NCI-H526 treated with DMSO at 0.1 percent for 48 hours (cell line): Measurements from ENCODE around the gene C1orf210.

Source experiments
- DNase-seq: peaks from one replicate; lab custom pipeline; 2025; lab: John Stamatoyannopoulos, UW

The C1orf210 gene

DNA sequence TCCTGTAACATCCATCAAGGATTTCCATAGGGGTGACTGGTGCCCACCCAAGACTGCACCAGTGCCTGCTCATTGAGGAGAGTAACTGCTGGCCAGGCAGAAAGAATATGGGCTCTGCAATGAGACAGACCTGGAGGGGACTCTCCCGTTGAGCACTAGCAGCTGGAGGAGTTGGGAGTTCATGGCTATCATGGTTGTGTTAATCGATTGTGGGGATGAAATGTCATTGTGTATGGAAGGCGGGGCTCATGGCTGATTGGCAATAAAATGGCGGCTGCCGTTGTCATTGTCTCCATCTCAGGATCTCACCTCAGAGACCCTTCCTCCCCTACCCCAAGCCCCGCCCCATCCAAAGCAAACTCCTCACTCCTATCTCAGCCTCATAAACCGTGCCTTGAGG lies 11.7 kb downstream of the C1orf210 start:
- DNase-seq, result no peak

DNA sequence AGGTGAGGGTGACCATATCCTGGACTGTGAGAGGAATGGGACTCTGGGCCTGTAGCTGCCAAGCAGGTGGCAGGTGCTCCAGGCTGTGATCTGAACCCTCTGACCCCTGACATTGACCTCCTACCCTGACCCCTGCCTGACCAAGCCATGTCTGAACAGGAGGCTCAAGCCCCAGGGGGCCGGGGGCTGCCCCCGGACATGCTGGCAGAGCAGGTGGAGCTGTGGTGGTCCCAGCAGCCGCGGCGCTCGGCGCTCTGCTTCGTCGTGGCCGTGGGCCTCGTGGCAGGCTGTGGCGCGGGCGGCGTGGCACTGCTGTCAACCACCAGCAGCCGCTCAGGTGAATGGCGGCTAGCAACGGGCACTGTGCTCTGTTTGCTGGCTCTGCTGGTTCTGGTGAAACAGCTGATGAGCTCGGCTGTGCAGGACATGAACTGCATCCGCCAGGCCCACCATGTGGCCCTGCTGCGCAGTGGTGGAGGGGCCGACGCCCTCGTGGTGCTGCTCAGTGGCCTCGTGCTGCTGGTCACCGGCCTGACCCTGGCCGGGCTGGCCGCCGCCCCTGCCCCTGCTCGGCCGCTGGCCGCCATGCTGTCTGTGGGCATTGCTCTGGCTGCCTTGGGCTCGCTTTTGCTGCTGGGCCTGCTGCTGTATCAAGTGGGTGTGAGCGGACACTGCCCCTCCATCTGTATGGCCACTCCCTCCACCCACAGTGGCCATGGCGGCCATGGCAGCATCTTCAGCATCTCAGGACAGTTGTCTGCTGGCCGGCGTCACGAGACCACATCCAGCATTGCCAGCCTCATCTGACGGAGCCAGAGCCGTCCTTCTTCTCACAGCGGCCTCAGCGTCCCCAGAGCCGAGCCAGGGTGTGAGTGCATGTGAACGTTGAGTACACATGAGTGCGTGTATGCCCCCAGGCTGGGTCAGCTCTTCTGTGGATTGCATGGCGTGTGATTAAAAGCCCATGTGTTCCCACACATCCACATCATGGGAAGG lies 12.5 kb downstream of the C1orf210 start:
- DNase-seq, result no peak

DNA sequence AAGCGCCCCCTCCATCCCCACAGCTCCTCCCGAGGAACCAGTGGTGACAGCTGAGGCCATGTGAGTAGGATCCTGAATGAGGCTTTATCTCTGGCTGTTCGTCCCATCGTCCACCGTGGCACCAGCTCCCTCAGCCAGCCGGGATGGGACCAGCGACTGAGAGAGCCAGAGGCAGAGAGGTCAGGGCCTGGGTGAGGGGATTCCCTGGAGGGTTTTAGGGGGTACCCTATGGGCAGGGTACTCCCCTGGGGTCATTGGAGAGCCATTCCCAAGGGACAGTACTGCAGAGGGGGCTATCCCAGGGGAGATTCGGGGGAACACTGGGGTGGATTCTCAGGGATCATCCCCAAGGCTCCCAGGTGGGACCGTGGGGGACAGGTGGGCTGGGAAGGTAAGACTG lies 13.2 kb downstream of the C1orf210 start:
- no peak for DNase-seq

DNA sequence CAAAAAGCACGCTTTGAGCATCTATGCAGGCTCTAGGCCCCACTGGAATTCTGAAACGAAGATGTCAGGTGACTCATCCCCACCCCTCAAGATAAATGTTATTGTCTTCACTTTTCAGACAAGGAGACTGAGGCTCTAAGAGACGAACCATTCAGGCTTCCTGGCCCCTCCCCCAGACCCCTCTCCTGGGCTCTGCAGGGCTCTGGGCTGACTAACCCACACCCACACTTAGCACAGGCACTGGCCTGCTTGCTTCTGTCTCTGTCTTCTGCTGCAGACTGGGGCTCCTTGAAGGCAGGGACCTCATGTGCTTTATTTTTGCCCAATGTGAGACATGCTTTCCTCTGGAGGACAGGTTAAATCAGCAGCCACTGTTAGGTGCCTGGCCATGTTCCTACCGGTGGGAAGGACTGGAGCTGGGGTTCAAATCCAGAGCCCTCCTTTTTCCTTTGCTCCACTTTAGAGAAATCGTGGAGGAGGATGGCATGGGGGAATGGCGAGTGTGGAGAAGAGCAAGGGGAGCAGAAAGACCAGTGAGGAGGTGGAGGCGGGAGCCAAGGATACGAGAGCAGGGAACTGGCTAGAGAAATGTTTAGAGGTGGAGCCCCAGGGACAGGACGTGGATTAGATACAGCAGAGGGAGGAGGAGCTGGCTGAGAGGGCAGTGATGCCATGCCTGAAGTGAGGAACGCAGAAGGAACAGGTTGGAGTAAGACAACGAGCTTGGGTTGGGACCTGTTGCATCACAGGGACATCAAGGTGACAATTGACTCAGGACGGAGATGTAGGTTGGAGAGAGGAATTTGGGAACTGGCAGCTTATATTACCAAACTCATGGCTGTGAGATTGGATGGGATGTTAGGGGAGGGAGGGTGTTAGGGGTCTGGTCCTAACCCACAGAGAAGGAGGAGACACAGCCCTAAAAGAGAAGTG lies 13.9 kb downstream of the C1orf210 start:
- DNase-seq, result no peak

DNA sequence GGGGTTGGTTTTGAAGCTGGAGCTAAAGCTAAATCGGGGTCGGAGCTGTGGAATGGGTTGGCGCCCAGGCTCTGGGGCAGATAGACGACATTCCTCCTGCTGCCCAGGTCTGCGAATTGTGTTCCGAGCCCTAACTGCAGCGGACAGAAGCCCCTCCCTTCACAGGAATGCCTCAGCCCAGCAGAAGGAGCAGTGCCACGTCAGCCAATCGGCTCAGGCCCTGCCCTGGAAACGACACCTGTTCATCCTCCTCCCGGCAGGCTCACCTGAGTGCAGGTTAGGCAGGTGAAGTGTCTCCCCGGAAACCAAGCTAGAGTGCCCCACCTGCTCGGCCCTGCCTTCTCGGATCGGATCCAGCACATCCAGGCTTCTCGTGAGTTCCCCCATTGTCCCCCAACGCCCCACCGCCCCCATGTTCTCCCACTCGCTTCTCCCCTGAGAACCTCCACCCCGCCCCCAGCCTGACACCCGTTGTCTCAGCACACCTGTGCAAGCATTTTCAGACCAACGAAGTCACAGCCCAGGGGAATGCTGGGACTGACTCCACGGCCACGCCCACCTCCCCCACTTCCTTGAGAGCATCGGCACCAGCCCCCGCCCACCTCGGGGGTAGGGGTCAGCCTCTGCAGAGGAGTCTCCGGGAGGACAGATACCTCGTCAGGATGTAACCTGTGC lies 14.8 kb downstream of the C1orf210 start:
- peak; percentile 94 for DNase-seq

DNA sequence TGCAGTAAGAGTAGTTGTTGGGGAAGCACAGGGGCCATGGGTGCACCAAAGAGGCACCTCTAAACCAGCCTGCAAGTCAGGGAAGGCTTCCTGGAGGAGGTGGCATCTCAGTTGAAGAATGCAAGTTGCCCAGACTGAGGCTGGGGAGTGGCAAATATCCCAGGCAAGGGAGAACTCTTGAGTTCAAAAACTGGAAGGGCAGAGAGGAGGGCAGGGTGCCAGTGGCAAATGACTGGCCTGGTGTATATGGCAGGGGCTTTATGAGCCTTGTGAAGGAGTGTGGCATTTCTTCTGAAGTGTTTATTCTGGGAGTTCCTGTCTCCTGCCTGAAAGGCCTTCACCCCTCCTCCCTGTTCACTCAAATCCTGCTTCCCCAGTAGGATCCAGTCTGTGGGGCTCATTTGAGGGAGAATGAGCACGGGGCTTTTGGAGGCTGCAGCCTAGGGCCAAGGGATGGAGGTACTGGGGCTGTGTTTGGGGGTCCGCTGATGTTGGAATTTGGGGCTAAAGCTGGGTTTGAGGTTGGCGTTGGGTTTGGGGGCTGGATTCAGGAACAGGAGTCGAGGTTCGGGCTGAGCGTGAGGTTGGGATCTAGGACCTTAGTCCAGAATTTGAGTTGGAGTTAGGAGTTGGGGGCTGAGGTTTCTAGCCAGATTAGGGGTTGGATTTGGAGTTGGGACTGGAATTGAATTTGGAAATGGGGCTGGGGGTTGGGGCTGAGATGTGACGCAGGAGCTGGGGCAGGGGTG lies 15.6 kb downstream of the C1orf210 start, which contains the start of gene TMEM125:
Gene TMEM125 (plus strand): TSS at position 357 of the 749 bp plus-strand sequence. CDS start 2,740 bp downstream, outside the sequence.
- DNase-seq, result no peak

DNA sequence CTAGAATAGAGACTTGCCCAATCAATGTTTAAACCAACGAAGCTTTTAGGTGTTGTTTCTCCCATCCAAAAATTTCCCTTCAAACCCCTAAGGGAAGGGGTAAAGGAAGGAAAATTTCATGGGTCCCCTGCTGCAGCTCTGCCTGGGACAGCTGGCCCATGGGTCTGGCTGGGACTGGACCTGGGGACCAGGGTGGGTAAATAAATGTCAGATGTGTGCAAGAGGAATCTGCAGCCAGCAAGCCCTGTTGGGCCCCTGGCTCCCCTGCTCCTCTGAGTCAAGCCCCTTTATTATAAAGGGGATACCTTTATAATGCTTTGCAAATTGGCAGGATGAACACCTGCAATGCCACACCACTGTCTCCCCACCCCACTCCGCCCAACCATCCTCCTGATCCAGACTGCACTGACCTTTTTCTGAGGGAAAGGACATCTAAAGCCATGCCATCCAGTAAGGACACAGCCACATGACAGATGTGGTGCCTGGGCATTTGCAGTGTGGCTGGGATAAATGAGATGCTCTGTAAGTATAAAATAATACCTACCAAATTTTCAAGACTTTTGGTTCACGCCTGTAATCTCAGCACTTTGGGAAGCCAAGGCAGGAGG lies 17.5 kb downstream of the C1orf210 start:
- DNase-seq, result no peak

DNA sequence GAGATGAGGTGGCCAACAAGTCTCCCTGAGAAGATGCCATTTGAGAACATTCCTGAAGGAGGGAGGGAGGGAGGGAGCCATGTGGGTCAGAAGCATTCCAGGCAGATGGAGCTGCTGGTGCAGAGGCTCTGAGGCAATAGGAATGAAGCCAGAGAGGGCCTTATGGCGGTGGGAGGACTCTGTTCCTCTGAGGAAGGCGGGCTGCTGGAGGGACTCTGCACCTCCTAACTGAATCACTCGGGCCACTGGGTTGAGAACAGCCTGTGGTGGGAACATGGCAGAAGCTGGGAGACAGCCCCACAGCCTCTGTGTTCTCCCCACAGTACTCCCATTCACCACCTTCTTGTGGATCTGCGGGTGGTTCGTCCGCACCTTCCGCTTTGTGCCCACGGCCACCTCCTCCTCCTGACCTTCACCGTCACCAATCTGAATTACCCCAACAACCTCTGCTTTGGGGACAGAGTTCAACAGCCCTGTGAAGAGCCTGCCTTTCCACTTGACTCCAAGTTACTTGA lies 18.0 kb downstream of the C1orf210 start:
- DNase-seq, result no peak

DNA sequence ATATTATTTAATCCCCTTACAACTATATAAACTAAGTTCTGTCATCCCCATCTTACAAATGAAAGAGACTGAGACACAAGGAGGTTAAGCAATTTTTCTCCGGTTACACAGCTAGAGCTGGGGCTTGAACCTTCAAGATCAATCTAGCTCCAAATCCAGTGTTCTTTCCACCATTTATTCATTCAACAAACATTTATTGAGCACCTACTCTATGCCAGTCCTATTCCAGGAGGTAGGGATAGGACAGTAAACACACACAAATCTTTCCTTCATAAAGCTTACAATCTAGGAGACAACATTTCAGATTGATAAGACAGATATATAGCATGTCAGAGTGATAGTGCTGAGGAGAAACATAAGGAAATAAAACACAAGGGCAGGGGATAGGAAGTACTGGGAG lies 18.5 kb downstream of the C1orf210 start:
- no peak for DNase-seq

DNA sequence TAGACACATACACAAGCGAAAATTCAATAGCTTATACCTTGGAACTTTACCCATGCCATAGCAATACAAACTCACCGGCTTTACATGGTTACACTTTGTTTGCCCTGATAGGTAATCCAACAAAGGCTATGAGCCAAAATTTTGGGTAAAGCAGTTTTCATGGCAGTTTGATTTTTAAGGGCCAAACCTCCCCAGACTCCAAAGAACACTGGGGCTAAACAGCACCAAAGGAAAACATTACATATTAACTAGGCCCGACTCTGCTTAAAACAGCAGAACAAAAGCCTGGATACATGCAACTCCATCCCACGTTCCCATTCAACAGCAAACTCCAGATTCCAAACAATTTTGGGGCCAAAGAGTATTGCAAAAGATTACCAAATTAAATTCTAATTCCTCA lies 19.9 kb downstream of the C1orf210 start:
- DNase-seq, result no peak

DNA sequence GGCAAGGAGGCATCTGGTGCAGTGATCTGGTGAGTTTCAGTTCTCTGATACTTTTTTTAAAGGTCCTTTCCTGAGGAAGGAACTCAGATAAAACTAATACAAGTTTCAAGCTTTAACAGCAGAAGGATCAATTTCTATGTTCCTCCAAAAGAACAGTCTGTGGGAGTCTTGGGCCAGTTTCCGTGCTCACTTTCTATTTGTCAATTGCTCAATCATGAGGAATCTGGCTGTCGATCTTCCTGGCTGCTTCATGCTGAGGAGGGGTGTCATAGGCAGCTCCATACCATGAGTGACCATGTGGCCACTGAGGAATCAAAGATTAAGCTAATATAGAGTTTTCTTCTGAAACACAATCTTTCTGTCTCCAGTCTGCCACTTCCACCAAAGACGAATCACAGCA lies 27.0 kb downstream of the C1orf210 start:
- no peak for DNase-seq

DNA sequence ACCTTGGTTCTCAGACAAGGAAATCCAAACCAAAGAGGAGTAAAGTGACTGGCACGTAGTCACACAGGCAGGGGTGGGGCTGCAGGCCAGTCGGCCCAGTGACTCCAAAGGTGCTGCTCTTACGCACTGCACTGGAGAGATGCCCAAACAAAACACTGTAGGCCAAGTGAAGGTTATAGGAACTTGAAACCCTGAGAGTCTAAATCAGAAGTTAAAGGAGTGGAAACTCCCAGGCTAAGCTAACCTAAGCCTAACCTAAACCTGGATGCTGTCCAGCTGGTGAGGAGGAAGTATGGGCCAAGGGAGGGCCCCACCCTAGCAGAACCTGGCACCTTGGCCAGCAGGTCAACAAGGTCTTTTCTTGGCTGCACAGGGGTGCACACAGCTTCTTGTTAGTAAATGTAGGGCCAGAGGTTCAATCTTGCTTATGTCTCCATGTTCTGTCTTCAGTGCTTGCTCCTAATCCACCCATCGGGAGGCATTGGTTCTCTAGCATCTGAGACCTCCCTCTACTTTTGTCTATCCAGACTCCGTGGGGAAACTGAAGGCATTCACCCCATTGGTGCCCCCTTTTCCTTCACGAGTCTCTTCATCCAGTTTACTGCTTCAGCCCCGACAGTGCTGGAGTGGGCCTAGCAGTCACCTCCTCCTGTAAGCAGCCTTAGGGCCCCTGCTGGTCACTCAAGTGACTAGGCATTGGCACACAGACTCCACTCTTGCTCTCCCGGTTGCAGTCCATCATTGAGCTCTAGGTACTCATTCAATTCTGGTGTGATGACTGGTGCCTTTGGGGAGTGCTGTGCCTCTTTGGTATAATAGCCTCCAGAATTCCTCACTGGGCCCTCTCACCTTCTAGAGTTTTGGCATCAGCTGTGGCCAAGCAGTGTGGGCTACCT lies 28.5 kb downstream of the C1orf210 start:
- no peak for DNase-seq

DNA sequence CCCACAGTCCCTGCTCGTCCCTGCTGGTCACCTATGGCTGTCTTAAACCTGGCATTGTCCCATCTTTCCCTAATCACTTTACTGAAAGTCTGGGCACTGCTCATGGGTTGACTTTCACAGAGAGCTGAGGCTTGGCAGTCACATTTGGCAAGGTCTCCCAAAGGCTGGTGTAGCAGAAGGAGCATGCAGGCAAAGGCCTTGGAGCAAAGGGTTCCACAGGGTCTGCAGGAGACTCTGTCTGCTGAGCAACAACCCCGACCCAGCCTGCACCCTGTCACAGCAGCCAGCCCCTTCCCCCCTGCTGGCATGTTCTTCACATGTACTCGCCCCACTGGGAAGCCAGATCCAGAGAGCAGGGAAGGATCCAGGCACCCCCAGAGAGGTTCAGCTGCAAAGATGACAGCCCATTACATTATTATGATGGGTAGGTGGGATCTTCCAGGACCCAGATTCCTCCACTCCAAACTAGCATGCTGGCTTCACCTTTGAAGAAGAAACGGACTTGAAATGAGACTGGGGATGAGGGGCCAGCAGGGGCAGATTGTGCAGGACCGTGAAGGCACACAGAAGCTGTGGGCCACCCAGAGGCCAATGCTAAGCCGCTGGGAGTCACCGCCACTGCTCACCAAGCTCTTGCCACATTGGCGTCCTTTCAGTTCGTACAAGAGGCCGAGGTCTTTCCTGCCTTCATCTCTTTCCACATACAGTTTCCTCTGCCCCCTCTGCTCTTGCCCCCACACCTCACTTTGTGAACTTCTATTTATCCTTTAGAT lies 29.8 kb downstream of the C1orf210 start:
- no peak for DNase-seq

DNA sequence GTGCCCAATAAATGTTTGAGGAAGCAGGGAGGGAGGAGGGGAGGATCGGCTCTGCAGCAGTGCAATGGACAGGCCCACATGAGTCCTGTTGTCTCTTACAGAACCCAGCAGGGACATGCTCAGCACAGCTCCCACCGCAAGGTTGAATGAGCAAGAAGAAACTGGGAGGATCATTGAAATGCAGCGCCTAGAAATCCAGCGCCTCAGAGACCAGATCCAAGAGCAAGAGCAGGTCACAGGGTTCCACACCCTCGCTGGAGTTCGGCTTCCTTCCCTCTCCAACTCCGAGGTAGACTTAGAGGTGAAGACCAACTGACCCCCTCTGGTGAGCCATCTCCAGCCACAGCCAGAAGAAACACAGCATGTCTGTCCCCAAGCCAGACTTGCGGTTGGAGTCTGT lies 31.5 kb downstream of the C1orf210 start:
- DNase-seq, result no peak

DNA sequence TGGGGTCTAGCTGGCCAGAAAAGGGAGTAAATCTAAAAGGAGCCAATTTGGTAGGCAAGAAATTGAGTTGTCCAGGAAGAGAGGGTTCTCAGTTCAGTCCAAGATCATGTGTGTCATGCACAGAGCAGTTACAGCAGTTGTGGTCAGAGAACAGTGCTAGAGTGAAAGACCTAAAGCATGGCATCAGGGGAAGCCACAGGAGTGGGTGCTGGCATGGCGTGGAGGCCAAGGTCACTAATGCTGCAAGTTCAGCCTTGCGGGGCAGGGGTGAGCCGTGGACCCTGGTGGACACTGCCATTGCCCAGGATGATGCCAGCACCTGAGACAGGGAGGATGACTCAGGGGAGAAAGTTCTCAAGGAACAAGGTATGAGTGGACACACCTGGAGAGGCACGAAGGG lies 32.2 kb downstream of the C1orf210 start:
- DNase-seq, result no peak

DNA sequence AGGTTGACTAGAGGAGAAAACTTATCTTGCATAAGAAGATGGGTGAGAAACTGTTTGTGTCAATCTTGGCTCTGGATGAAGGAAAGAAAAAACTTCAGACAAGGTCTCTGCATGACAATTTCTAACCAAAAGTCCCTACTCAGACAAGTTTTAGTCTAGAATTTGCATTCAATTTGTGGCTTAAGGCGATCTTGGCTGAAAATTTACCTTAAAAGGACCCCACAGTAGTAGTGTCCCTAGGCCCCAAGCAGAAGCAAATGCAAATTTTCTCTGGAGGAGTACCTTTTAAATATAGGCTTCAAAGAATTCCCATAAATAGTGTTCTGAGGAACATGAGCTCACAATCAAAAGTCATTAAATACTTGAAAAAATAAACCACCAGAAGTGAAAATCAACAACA lies 33.2 kb downstream of the C1orf210 start:
- no peak for DNase-seq

DNA sequence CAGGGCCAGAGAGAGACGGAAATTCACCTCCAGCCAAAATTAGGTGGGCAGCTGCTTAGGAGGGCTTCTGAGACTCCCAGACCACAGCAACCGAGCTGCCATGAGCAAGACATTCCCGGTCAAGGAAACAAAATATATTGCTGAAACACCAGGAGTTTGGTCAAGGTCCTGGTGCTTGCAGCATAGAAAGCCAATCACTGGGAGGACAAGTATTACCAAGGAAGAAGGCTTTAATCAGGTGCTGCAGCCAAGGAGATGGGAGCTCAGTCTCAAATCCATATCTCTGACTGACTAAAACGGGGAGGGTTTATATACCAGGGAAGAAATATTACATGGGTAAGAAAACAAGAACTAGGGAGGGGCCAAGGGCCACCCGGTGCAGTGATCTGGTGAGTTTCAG lies 34.4 kb downstream of the C1orf210 start:
- no peak for DNase-seq

DNA sequence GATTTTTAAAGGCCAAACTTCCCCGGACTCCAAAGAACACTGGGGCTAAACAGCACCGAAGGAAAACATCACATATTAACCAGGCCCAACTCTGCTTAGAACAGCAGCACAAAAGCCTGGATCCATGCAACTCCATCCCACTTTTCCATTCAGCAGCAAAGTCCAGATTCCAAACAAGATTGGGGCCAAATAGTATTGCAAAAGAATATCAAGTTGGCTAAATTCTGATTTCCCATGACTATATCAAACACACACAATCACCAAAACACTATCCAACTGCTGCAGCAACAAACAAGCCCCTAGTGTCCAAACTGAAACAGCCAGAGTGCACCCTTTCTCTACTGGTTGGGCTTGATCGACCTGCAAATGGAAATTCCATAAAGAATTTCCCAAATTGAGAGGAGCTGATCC lies 35.0 kb downstream of the C1orf210 start:
- DNase-seq, result no peak
